Measurements from ENCODE around the gene MDP1. TPM values are rescaled to one million over a fixed set of nuclear protein-coding genes. Genes with fewer than 3 reads are reported as not detected.

MDP1 gene
- total and polyA plus RNA-seq, 2 of the 8 experiments (the other 6 are each of a cell fraction or from before 2014, with no cell fraction given) = 17.7 to 32.2 TPM

- no peak overlapping the region for H3K27ac ChIP-seq (ENCODE audit: low read depth, low read length)
- DNase-seq (ENCODE audit: low read depth in 1 of 2, low spot score in 2 of 2) (no peak), FAIRE-seq (no peak)
- no peak overlapping the region for H2BK15ac ChIP-seq (ENCODE audit: low read length)
- H3K79me1 ChIP-seq (ENCODE audit: low read depth, low read length) = no peaks in the 10 kb centered on the region
- H3K36me3 ChIP-seq (ENCODE audit: control insufficient read depth in 2 of 4, insufficient read depth in 4 of 4, low read length in 3 of 4) = no peaks in the 10 kb centered on the region; a peak in 3 of 8 replicates
- no peak overlapping the region for H4K91ac ChIP-seq (replicated peaks; ENCODE audit: insufficient read length, low read length)
- CTCF ChIA-PET (ENCODE audit: partially characterized antibody) = interaction anchor here (0.6 to 6.2 kb wide), 13 partner anchors 8 to 1286 kb away, joined by 3 to 30 read pairs (median 5); partner anchors contain the start of genes RABGGTA and TINF2
- no peak overlapping the region for H2AK5ac ChIP-seq (ENCODE audit: low read depth, low read length)
- H3K23ac ChIP-seq (ENCODE audit: insufficient read length) = no peak overlapping the region
- H2BK5ac ChIP-seq (ENCODE audit: low read depth, low read length) = no peak overlapping the region
- H3K56ac ChIP-seq (replicated peaks; ENCODE audit: insufficient read length, low read depth, low read length) = no peak overlapping the region
- H3K23me2 ChIP-seq (ENCODE audit: low read depth, low read length) = no peaks in the 10 kb centered on the region
- no peaks in the 10 kb centered on the region for H3K79me2 ChIP-seq (ENCODE audit: control insufficient read depth in 1 of 2, insufficient read depth in 2 of 2, low read length in 2 of 2)
- H2BK12ac ChIP-seq (ENCODE audit: low read depth, low read length) = no peak overlapping the region
- no peak overlapping the region for H3K4me2 ChIP-seq (ENCODE audit: insufficient read depth in 1 of 2, low read depth in 2 of 2, low read length in 2 of 2)
- POLR2A ChIA-PET (ENCODE audit: partially characterized antibody) = interaction anchor here (0.8 to 2.5 kb wide), 9 partner anchors 9 to 68 kb away, joined by 3 to 13 read pairs (median 4); partner anchors contain the start of genes RABGGTA, TINF2 and TM9SF1
- H4K5ac ChIP-seq (ENCODE audit: insufficient read length, low read depth, low read length) = no peak overlapping the region
- no peak overlapping the region for H2BK20ac ChIP-seq (ENCODE audit: low read length)
- no peak overlapping the region for H3K9ac ChIP-seq (replicated peaks in 1 of 4; ENCODE audit: extremely low read depth in 1 of 4, low read depth in 3 of 4, low read length in 3 of 4)
- no peak overlapping the region for H3K4me3 ChIP-seq (ENCODE audit: extremely low read depth in 1 of 4, insufficient read depth in 2 of 4, low read depth in 3 of 4, low read length in 4 of 4)
- peaks cover 0 to 2% (median 0%) of the 10 kb centered on the region in 4 experiments; a peak in 1 of 7 replicates for H3K4me1 ChIP-seq (replicated peaks in 1 of 4; ENCODE audit: control insufficient read depth in 3 of 4, insufficient read depth in 4 of 4, low read length in 3 of 4)
- no peaks in the 10 kb centered on the region; a peak in 1 of 7 replicates for H3K27me3 ChIP-seq (replicated peaks in 1 of 4; ENCODE audit: control insufficient read depth in 3 of 4, extremely low read depth in 1 of 4, insufficient read depth in 3 of 4, low read length in 3 of 4)
- H4K20me1 ChIP-seq (replicated peaks in 1 of 2; ENCODE audit: control insufficient read depth in 1 of 2, insufficient read depth in 2 of 2, low read length in 2 of 2) = peaks cover 0 to 2% of the 10 kb centered on the region in 2 experiments
- H2BK120ac ChIP-seq (replicated peaks; ENCODE audit: low read depth, low read length) = no peak overlapping the region
- H3K14ac ChIP-seq (ENCODE audit: insufficient read length) = no peak overlapping the region
- H4K8ac ChIP-seq (ENCODE audit: extremely low read depth, insufficient read depth, low read length) = no peak overlapping the region
- H2AFZ ChIP-seq (ENCODE audit: low read length) = no peak overlapping the region
- no peaks in the 10 kb centered on the region for H3K9me3 ChIP-seq (ENCODE audit: insufficient read depth in 2 of 2, low read depth in 1 of 2, low read length in 1 of 2)
- 92% methylated on average over 19 of the region's 19 CpGs; no CpG with 5 or more reads in 1 of the 2 experiments for WGBS, 2 experiments (ENCODE audit: extremely low coverage in 1 of 2, insufficient coverage in 1 of 2, insufficient read length in 1 of 2, insufficient replicate concordance in 2 of 2, low coverage in 1 of 2, low lambda C conversion rate in 2 of 2, missing lambda C conversion rate in 1 of 2)
- no peak overlapping the region for H3K18ac ChIP-seq (ENCODE audit: extremely low read depth, low read length)
- no peak overlapping the region for H3K4ac ChIP-seq (replicated peaks; ENCODE audit: insufficient read length, low read depth, low read length)
- TF ChIP-seq CHD2 (IDR thresholded peaks at IDR 0.05; ENCODE audit: low read length) (no peak), NANOG (IDR thresholded peaks at IDR 0.05; ENCODE audit: insufficient read depth, low read depth, low read length, poor library complexity, severe bottlenecking) (no peak), POU5F1 (IDR thresholded peaks at IDR 0.05; ENCODE audit: low read depth, low read length) (no peak), SUZ12 (IDR thresholded peaks at IDR 0.05; ENCODE audit: low read length) (no peak), RXRA (IDR thresholded peaks at IDR 0.05; ENCODE audit: insufficient read depth, low read depth, low read length) (no peak)
- TF ChIP-seq, protein P1, sequence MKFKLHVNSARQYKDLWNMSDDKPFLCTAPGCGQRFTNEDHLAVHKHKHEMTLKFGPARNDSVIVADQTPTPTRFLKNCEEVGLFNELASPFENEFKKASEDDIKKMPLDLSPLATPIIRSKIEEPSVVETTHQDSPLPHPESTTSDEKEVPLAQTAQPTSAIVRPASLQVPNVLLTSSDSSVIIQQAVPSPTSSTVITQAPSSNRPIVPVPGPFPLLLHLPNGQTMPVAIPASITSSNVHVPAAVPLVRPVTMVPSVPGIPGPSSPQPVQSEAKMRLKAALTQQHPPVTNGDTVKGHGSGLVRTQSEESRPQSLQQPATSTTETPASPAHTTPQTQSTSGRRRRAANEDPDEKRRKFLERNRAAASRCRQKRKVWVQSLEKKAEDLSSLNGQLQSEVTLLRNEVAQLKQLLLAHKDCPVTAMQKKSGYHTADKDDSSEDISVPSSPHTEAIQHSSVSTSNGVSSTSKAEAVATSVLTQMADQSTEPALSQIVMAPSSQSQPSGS (IDR thresholded peaks at IDR 0.05; ENCODE audit: low read length) = no peak
Measured at GRCh38 chr14:24261969-24262327, 46.1 kb upstream of the MDP1 start.

Data from H1 (cell line).